Measurements from ENCODE around the gene SETD9. TPM values are rescaled to one million over a fixed set of nuclear protein-coding genes. Genes with fewer than 3 reads are reported as not detected.

The SETD9 gene
- total RNA-seq, 2 experiments from 2014 or later = 7.4 to 8.2 TPM

DNA sequence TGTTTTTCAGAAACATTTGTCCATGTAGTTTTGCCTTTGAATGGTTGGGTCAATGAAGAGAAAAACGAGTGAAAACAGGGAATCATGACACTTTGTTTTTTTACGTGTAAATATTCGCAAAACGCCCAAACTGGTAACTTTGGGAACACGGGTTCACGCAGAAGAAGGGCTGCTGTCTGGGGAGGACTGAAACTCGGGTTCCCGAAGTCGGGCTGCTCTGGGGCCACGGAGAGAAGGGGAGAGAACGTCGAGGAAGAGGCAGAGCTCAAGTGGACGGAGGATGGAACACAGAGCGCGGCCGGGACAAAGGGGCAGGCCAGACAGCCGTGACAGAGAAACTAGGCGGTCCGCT, 478 bp upstream of the SETD9 start:
- DNase-seq (no peak), ATAC-seq (no peak)
- peaks cover 9% of the 10 kb centered on the region for H3K36me3 Mint-ChIP-seq
- CTCF ChIA-PET = interaction anchor here (1.2 to 1.9 kb wide), 3 partner anchors 42 to 229 kb away, joined by 3 to 6 read pairs (median 3); no protein-coding TSS in a partner anchor
- peak overlapping the region; percentile 83 for H3K4me3 Mint-ChIP-seq
- H3K9me3 Mint-ChIP-seq (ENCODE audit: low read depth) = peaks cover 3% of the 10 kb centered on the region
- peaks cover 5% of the 10 kb centered on the region for H3K27me3 Mint-ChIP-seq
- peak overlapping the region; percentile 89 for H3K27ac Mint-ChIP-seq
- H3K4me1 Mint-ChIP-seq = peaks cover 21% of the 10 kb centered on the region

DNA sequence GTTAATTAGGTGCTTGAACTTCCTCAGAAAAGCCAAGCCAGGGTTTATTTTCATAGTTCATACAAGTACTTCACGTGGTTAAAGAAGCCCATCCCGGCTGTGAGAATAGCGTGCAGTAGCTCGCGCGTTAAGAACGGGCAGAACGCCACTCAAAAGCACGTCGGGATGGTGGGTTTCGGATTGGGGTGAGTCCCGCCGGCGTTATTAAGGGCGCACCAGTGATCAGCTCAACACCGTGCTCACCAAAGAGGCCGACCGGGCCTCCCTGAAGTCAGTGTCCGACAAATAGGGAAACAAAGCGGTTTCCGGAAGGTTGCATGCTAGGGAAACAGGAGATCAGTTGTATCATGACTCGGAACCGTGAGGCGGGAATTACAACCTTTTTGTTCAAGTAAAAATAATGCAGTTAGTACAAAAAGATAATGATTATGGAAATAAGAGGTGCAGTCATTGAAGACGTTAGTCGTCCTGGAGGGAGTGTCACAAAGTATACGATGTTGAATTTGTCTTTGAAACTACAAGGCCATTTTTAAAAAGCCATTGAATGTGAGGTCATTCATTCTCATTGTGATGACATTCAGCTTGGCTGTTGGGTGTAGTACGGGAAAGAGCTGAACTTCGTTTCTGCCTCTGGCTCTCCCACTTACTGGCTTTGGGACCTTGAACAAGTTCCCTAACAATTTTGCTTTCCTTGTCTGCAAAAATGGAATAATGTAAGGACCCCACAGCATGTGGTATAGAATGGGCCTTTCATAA, 992 bp downstream of the SETD9 start:
- H3K4me3 Mint-ChIP-seq = peak overlapping the region; percentile 83
- H3K27ac Mint-ChIP-seq = peak overlapping the region; percentile 90
- DNase-seq (no peak), ATAC-seq (peak; percentile 20)
- peaks cover 21% of the 10 kb centered on the region for H3K4me1 Mint-ChIP-seq
- peaks cover 3% of the 10 kb centered on the region for H3K9me3 Mint-ChIP-seq (ENCODE audit: low read depth)
- peaks cover 4% of the 10 kb centered on the region for H3K27me3 Mint-ChIP-seq
- CTCF ChIA-PET = interaction anchor here (0.9 to 2.2 kb wide), 11 partner anchors 8 to 582 kb away, joined by 3 to 9 read pairs (median 4); no protein-coding TSS in a partner anchor
- peaks cover 10% of the 10 kb centered on the region for H3K36me3 Mint-ChIP-seq

DNA sequence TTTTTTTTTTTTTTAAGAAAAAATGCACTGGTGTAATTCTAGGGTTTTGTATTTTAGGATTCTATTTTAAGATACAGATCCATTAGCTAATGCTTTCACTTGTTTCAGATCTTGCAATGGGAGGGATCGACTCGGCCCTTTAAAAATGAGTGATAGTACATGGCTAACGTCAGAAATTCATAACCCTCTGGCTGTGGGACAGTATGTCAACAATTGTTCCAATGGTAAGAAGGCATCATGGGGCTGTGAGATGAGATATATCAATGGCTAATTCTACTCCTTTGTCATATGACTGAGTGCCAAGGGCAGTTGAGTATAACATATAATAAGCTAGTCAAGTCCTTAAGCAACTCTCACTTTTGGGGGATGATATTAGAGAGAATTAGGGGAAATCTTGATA, 4.4 kb downstream of the SETD9 start:
- CTCF ChIA-PET = no interaction called here

DNA sequence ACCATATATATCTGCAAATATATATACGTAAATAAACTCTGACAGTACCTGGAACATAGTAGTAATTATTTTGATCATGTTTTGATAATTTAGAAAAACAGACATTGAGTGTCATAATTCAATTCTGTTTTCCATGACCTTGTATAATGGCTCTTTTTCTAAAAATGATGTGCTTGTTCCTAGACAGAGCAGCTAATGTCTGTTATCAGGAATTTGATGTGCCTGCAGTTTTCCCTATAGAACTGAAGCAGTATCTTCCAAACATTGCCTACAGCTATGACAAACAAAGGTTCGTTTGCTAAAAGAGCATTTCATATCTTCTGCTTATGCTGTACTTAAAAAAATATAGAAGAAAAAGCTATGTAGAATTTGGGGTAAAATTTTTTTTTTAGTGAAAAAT, 5.3 kb downstream of the SETD9 start:
- no peaks in the 10 kb centered on the region for H3K27me3 Mint-ChIP-seq
- DNase-seq (no peak), ATAC-seq (no peak)
- H3K36me3 Mint-ChIP-seq = peaks cover 10% of the 10 kb centered on the region
- CTCF ChIA-PET = interaction anchor here (1.6 kb wide), 1 partner anchor 14 kb away, joined by 6 read pairs; no protein-coding TSS in a partner anchor
- H3K27ac Mint-ChIP-seq = no peak overlapping the region
- H3K4me3 Mint-ChIP-seq = no peak overlapping the region
- H3K4me1 Mint-ChIP-seq = peaks cover 21% of the 10 kb centered on the region
- no peaks in the 10 kb centered on the region for H3K9me3 Mint-ChIP-seq (ENCODE audit: low read depth)

More for the DNA sequence above, 4.4 kb downstream of the SETD9 start:
- DNase-seq (no peak), ATAC-seq (no peak)
- H3K9me3 Mint-ChIP-seq (ENCODE audit: low read depth) = no peaks in the 10 kb centered on the region
- no peak overlapping the region for H3K4me3 Mint-ChIP-seq
- no peak overlapping the region for H3K27ac Mint-ChIP-seq
- peaks cover 24% of the 10 kb centered on the region for H3K4me1 Mint-ChIP-seq
- no peaks in the 10 kb centered on the region for H3K27me3 Mint-ChIP-seq
- peaks cover 10% of the 10 kb centered on the region for H3K36me3 Mint-ChIP-seq

DNA sequence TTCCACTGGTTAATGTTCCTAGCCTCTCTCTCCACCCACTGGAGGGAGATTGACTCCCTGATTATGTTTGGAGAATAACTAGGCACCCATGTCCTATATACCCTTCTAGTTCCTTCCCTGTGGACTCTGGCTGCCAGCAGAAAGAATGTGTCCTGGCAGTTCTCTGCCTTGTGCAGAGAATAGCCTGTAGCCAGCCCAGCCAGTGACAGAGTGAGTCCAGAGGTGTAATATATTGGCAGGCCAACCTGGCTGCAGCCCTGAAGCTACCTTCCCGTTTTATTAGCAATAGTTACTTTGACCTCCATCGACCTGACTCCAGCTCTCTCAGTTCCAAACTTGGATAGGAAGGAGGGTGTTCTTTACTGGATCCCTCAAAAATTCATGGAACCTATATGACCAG, 8.1 kb downstream of the SETD9 start:
- CTCF ChIA-PET = interaction anchor here (1.2 kb wide), 1 partner anchor 293 kb away, joined by 3 read pairs; no protein-coding TSS in a partner anchor
- Mint-ChIP-seq H3K27me3 (no peaks in the 10 kb centered on the region), H3K4me3 (no peak overlapping the region), H3K27ac (no peak overlapping the region), H3K9me3 (ENCODE audit: low read depth) (no peaks in the 10 kb centered on the region), H3K4me1 (peaks cover 9% of the 10 kb centered on the region), H3K36me3 (peaks cover 20% of the 10 kb centered on the region)
- no peak for ATAC-seq
- DNase-seq = no peak

DNA sequence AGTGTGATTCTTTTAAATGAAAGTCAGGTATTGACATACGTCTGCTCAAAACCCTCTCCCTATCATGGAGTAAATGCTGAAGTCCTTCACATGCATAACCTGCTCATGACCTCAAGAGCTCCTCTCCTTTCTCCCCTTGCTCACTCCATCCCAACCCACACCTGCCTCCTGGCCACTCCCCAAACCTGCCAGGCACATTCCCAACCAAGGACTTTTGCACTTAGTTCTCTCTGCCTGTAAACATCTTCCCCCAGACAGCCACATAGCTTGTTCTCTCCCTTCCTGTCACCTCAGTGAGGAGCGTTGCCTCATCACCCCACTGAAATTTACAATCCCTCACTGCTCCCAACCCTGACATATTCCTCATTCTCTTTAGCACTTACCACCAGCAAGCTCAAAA, 8.7 kb downstream of the SETD9 start:
- H3K4me1 Mint-ChIP-seq = peaks cover 9% of the 10 kb centered on the region
- CTCF ChIA-PET = interaction anchor here (1.4 kb wide), 1 partner anchor 8 kb away, joined by 4 read pairs; no protein-coding TSS in a partner anchor
- H3K36me3 Mint-ChIP-seq = peaks cover 22% of the 10 kb centered on the region
- DNase-seq (no peak), ATAC-seq (no peak)
- no peaks in the 10 kb centered on the region for H3K9me3 Mint-ChIP-seq (ENCODE audit: low read depth)
- no peaks in the 10 kb centered on the region for H3K27me3 Mint-ChIP-seq
- H3K27ac Mint-ChIP-seq = no peak overlapping the region
- H3K4me3 Mint-ChIP-seq = no peak overlapping the region

DNA sequence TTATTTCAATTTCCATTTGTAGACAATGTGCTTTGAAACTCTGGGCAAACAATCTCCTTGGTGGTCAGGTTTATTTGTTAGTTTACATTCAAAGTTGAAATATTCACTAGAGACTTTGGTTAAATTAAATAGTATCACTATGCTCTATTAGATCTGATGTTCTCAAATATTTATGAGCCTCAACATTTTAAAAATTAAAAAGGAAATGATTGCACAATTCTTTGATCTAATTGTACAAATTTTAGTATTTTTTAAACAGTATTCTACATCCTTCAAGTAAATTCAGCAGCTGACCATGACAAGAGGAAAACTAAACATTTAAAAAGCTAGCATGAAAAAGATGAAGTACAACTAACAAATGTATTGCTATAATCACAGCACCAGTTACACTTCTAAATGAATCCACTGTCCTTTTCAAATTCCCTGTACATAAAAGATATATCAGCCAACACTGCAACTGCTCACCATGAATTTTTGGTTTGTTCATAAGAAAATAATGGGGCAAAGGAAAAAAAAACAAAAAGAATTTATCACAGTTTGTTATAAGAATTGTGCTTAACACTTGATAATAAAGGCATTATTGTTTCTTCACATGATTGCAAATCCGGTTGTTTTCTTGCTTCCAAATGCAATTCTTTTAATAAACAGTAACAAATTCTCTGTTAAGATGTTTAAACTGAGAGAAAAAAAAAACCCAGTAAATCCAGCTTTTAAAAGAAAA, 10.7 kb downstream of the SETD9 start:
- Mint-ChIP-seq H3K4me3 (no peak overlapping the region), H3K27me3 (no peaks in the 10 kb centered on the region), H3K27ac (no peak overlapping the region), H3K4me1 (peaks cover 9% of the 10 kb centered on the region), H3K36me3 (peaks cover 28% of the 10 kb centered on the region), H3K9me3 (ENCODE audit: low read depth) (no peaks in the 10 kb centered on the region)
- DNase-seq = no peak
- CTCF ChIA-PET = interaction anchor here (0.6 to 1.6 kb wide), 3 partner anchors 31 to 300 kb away, joined by 3 to 4 read pairs (median 3); no protein-coding TSS in a partner anchor
- no peak for ATAC-seq

DNA sequence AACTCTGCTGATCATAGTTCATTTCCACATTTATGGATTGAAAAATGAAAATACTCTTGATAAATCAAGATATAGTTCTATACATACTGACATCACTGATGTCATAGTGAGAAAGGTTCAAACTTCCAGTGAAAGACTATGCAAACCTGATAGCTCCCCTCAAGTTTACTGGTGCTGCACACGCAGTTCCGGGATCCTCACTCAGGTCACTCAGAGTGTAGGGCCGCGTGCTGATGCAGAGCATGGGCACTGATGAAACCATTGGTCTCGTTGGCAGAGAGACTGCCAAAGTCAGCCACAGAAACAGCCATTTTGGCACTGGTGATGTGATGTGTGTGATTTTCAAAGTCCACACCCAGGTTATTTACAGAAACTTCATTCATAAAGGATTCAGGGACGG, 13.5 kb downstream of the SETD9 start:
- CTCF ChIA-PET = no interaction called here
- peaks cover 9% of the 10 kb centered on the region for H3K4me1 Mint-ChIP-seq
- DNase-seq (no peak), ATAC-seq (no peak)
- no peaks in the 10 kb centered on the region for H3K9me3 Mint-ChIP-seq (ENCODE audit: low read depth)
- no peak overlapping the region for H3K27ac Mint-ChIP-seq
- H3K4me3 Mint-ChIP-seq = no peak overlapping the region
- no peaks in the 10 kb centered on the region for H3K27me3 Mint-ChIP-seq
- peaks cover 40% of the 10 kb centered on the region for H3K36me3 Mint-ChIP-seq

DNA sequence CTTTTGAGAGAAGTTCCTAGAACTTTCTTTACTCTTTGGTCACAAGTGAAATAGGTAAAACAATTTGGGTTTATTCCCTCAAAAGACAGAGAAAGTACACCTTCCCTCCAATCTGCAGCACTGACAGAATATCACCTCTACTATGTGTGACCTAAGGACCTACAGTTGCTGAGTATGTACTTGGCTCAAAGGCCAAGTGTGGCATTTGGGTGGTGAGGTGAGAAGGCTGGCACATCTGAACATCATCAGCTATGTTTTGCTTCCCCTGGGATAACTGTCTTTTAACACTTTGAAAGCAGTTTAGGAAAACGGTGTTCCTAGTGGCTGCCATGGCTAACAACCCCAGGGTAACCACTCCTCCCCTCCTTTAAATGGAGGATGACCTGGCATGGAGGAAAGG, 24.9 kb downstream of the SETD9 start:
- no peak for ATAC-seq
- CTCF ChIA-PET = no interaction called here
- H3K36me3 Mint-ChIP-seq = peaks cover 37% of the 10 kb centered on the region

DNA sequence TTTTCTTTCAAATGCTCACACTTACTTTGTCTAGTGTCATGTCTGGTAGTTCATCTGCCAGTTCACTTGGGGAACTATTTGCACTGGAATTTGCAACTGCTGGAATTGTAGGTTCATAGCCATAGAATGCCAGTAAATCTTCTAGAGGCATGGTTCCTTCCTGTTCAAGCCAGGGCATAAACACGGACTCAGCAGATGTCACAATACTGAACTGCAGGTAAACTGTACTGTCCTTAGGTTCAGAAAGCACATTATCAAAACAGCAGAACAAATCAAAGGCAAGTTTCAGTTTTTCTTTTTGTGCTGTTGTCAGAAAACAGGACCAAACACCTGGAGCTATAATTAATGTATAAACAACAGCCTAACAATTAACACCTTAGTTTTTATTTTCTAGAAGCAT, 29.5 kb downstream of the SETD9 start:
- H3K27me3 Mint-ChIP-seq = no peaks in the 10 kb centered on the region
- no peaks in the 10 kb centered on the region for H3K9me3 Mint-ChIP-seq (ENCODE audit: low read depth)
- H3K4me1 Mint-ChIP-seq = no peaks in the 10 kb centered on the region
- ATAC-seq (no peak), DNase-seq (no peak)
- no peak overlapping the region for H3K27ac Mint-ChIP-seq
- CTCF ChIA-PET = no interaction called here
- peaks cover 44% of the 10 kb centered on the region for H3K36me3 Mint-ChIP-seq
- H3K4me3 Mint-ChIP-seq = no peak overlapping the region

More for the DNA sequence above, 24.9 kb downstream of the SETD9 start:
- DNase-seq = no peak
- Mint-ChIP-seq H3K4me1 (no peaks in the 10 kb centered on the region), H3K4me3 (no peak overlapping the region), H3K27me3 (no peaks in the 10 kb centered on the region), H3K27ac (no peak overlapping the region), H3K9me3 (ENCODE audit: low read depth) (no peaks in the 10 kb centered on the region)

DNA sequence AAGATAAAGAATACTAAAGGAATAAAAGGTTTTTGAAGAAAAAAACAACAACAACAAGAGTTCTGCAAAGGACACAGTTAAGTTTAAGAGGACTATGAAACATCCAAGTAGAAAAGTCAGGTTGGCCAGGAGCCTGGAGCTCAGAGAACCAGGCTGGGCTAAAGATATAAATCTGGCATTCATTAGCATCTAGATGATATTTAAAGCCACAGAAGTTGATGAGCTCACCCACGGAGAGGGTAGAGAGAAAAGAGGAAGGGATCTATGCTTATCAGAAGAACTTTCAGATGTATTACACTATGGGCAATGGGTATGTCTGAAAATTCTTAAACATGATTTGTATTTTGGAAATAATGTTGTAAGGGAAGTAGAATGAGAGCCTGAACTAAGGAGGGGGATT, 32.6 kb downstream of the SETD9 start:
- ATAC-seq (no peak), DNase-seq (no peak)
- Mint-ChIP-seq H3K27me3 (no peaks in the 10 kb centered on the region), H3K4me1 (no peaks in the 10 kb centered on the region), H3K4me3 (no peak overlapping the region), H3K27ac (no peak overlapping the region), H3K36me3 (peaks cover 41% of the 10 kb centered on the region), H3K9me3 (ENCODE audit: low read depth) (no peaks in the 10 kb centered on the region)
- CTCF ChIA-PET = no interaction called here

DNA sequence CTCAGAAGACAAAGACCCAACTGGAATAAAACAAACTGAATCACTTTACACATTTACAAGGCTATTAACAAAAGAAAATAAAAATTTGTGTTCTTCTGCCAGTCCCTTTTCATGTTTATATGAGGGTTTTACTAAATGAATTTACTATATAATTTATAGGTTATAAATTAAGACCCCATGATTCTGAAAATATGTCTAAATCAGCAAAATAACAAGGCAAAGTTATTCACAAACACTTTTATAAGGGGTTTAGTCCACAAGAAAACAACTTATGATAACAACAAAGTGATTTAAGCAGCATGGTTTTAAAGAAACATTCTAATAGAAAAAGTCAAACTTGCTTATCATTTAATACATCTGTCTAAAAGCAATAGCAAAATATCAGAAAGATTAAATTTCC, 37.7 kb downstream of the SETD9 start:
- Mint-ChIP-seq H3K36me3 (peaks cover 27% of the 10 kb centered on the region), H3K9me3 (ENCODE audit: low read depth) (no peaks in the 10 kb centered on the region), H3K27ac (peak overlapping the region; percentile 56), H3K4me1 (peaks cover 13% of the 10 kb centered on the region), H3K4me3 (no peak overlapping the region), H3K27me3 (no peaks in the 10 kb centered on the region)
- ATAC-seq (no peak), DNase-seq (no peak)
- CTCF ChIA-PET = no interaction called here

DNA sequence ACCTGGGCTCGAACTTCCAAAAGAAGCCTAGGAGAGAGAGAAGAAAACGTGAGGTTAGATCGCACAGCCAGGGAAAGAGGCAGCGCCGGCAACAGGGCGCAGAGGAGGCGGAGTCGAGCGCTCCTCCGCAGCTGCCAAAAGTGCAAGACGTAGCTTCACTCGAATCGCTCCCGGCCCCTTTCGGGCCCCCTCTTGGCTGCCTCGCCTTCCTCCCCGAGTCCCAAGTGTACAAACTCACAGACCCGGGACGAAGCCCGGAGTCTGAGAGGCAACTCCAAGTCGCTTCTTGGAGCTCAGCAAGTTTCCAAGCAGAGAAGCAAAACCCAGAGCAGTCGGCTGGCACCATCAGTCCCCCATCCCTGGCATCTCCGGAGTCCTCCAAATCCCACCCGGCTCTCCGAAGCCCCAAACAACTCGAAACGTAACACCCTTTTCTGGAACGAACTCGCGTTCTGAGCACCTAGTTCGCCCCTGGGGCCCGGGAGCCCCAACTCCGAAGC, 41.3 kb downstream of the SETD9 start:
- Mint-ChIP-seq H3K36me3 (peaks cover 5% of the 10 kb centered on the region), H3K9me3 (ENCODE audit: low read depth) (no peaks in the 10 kb centered on the region), H3K4me3 (peak overlapping the region; percentile 93), H3K27ac (peak overlapping the region; percentile 83), H3K27me3 (peaks cover 28% of the 10 kb centered on the region), H3K4me1 (peaks cover 20% of the 10 kb centered on the region)
- peak; percentile 41 for ATAC-seq
- DNase-seq = peak; percentile 68
- CTCF ChIA-PET = interaction anchor here (1.0 to 2.7 kb wide), 5 partner anchors 30 to 269 kb away, joined by 4 to 10 read pairs (median 6); partner anchors contain the start of gene SETD9
